Stimulated activated CD8-positive, alpha-beta memory T cell treated with anti-CD3 and anti-CD28 coated beads, Interleukin-2, amount 100 ng/mL, for 48 hours (primary cell): ENCODE measurements around the gene MAGEB16.

Source experiments
- DNase-seq, 2 donors: peaks; one replicate each; pipeline ENCODE4 v3.0.0-alpha.2; 2020; ENCODE audit warnings: low read depth in 2 of 2

MAGEB16 gene

DNA sequence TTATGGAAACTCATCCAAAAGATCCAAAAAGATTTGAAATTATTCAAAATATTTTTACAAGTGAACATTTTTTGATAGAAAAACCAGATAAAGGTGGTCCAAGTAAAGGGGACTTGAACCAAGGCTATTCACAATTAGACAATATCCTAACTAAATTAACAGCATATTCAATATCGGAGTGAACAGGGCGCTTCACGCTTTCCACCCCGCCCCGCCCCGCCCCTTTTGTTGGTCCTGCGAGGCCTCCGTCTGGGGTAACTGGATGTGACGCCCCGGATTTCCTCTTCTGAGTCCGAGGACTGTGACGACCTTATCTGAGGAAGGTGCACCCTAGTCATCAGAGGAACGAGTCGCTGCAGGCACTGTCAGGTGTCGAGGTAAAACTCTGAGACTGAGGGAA lies at the start of gene MAGEB16:
Gene MAGEB16 (plus strand): TSS at position 301 of the 400 bp plus-strand sequence. CDS start 3,855 bp downstream, outside the sequence.
- DNase-seq: no peak

DNA sequence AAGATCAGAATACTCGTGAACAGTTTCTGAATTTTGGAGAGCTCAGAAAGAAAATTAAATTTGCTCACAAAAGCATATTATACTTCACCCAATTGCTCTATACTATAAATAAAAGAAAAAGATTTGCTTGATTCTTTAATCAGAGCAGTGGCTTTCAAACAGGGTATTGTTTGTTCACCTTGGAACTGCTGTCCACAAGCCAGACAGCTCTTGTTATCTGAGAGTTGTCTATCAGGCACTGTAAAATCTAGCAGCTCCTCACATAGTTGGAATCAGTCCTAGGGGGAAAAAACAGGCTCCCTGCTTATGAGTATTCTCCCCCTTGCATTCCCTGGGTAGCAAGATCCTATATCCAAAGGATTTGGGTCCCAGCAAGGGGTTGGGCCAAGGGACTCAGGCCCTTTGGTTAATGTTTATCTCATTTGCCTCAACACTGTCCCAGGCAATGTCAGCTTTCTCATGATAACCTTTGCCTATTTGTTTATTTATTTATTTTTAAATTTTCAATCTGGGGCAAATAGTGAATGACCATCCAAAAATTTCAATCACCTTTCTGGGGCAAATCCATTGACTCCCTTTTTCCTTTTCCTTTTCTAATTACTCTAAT lies 24.1 kb upstream of the MAGEB16 start:
- no peak for DNase-seq

DNA sequence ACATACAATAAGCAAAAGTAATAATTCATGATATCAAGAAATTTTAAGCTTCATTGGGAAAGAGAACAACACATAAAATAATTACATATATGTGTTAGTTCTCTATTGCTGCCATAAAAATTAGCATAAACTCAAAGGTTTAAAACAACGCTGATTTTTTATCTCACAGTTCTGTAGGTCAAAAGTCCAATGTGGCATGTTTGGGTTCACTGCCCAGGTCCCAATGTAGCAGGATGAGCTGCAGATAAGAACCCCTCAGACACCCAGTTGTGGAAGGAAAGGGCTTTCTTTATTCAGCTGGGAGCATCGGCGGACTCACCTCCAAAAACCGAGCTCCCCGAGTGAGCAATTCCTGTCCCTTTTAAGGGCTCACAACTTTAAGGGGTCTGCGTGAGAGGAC lies 13.1 kb upstream of the MAGEB16 start:
- DNase-seq: no peak

DNA sequence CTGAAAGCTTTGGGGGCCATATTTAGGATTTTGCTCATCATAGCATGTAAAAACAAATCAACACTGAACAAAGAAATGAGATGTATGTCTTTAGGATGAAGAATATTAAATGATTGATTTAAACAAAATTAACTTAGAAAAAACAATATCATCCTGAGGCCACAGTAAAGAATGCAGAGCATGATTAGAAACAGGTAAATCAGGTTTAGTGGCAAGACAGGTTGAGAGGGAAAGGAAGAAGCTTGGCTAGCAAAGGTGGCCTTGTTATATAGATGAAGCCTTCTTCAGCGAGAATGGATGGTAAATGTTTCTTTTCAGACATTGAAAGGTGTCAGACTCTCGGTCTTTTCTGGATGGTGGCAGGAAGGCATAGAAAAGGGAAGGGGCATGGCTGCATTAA lies 11.9 kb upstream of the MAGEB16 start:
- DNase-seq: no peak

DNA sequence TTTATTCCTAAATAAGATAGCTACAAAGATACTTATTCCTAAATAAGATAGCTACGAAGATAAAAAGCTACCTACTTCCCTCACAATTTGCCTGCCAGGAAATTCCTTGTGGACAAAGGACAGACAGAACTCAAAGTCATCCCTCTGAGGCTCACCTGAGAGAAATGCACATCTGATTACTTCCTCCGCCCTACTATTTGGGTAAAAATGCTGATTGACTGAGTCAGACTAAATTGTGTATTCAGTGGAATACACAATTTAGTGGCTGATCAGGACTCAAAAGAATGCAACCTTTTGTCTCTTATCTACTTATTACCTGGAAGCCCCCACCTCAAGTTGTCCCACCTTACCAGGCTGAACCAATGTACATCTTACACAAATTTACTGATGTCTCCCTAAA lies 10.3 kb upstream of the MAGEB16 start:
- no peak for DNase-seq

DNA sequence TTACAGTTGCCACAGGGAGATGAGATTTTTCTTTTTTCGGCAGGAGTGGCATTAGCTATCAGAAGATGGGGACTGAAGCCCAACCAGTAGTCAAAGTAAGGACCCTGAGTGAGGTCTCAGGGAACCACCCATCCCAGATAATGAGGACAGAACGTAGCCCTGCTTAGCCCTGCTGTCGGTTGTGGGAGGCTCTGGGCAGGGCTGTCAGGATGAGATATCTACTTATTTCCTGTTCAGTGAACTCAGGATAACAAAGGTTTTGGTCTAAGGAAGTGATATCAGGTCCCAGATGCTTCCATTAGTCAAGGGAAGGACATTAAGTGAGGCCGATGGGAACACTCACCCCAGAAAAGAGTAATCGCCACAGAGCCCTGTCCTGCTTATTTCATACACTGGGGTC lies 2.3 kb downstream of the MAGEB16 start:
- DNase-seq: no peak

DNA sequence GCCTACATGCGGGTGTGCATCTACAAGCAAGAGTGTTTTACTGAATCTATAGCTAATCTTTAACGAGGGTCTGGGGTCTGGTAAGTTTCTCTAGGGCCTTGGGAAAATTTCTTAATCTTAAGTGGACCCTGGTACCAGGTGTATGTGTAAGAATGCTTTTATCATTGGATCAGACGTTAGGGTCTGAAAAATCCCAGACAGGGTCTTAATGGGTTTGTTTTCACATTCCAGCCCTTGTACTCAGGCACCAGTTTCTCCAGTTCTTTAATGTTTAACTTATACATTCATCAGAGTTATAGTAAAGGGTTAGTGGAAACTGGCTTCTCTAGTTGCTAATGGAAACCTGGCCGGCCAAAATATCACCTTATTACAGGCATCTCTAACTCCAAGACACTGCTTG lies 11.6 kb downstream of the MAGEB16 start:
- no peak for DNase-seq

DNA sequence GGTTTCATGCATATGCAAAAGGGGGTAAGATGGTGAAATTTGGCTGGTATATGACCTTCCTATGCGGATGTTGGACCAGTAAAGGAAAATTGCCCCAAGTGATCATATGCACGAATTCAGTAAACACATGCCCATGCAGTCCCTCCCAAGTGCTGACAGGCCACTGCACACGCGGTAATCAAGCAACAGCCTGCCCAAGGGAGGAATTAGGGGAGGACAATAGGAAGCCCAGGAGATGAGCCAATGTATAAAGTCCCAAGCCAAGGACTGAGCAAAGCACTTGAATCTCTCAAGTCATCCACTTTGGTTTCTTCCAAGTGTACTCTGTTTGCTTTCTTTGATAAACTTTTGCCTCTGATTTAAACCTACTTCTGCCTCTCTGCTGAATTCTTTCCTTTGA lies 21.1 kb downstream of the MAGEB16 start:
- DNase-seq: no peak

DNA sequence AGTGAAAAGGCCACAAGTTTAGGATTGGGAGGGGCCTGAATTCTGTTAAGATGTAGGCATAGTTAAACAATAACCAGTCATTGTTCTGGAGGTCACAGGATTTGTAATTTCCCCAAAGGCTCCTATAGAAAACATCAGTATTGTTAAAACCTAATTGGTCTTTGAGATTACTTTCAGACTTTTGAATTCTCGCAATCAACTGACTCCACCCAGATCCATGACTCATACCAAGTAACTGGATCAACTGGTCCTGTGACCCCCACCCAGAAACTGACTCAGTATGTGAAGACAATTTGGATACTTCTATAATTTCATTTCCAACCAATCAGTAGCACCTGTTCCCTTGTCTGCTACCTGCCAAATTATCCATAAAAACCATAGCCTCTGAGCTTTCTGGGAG lies 28.4 kb downstream of the MAGEB16 start:
- no peak for DNase-seq

DNA sequence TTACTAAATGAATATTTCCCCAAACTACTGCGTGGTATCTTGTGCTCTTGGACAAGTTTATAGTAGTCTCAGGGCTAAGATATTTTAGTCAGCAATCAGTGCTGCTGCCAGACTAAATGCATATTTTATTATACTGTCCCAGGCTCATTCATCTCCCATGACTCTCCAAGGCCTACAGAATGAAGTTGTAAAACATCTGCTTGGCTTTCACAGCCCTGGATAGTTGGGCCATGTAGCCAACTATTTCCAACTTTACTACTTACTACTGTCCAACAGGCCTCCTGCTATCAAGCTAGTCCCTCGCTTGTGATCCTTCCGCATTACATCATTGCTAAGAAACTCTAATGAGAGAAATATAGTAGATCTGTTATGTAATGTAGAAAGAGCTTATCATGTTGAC lies 31.4 kb downstream of the MAGEB16 start:
- DNase-seq: no peak

DNA sequence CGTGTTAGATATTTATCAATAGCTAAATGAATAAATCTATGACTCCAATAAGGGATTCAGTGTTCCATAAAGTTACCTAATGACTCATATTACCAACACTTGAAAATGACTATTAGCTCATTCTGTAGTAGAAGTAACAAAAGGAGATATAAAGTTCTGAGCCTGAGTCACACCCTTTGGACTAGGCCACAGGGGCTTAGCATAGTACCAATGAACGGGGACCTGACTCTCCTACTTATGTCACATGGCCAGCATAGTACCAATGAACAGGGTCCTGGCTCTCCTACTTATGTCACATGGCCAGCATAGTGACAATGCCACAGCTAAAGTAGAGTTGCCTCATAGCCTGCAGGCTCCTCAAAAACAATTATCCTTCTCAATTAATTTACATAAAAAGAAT lies 43.7 kb downstream of the MAGEB16 start:
- no peak for DNase-seq

DNA sequence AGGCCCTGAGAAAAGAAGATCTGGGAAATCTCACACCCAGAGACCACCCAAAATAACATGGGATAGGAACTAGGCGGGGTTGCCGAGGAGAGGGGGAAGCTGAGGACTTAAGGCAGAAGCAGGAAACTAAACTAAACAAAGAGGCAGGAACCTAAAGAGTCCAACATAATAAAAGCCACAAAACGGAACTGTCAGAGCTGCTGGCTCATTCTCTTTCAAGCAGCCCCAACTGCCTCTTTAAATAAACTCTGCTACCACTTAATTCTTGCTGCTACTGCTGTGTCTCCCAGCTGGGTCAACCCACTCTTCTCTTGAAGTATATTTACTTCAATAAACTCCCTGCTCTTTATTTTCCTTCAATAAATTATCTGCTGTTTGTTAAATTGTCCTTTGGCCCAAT lies 44.5 kb downstream of the MAGEB16 start:
- DNase-seq: no peak

DNA sequence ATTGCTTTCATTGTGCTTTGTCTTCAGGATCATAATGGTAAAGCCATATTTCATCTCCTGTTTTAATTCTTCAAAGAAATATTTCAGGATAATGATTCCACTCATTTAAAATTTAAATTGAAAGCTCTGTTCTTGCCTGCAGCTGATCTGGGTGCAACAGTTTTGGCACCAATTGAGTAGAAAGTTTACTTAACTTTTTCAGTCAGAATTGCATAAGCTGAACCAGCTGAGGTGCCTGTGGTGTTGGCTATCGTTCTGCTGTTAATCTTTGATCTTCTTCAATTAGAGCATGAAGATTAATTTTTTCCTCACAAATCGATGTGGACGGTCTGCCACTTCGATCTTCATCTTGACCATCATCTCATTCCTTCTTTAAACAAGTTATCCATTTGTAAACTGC lies 49.6 kb downstream of the MAGEB16 start:
- DNase-seq: no peak
